Effector CD8-positive, alpha-beta T cell (primary cell): ENCODE data around the gene KRAS.

ENCODE experiments used
- DNase-seq: peaks from one replicate; lab custom pipeline; 2025; lab: John Stamatoyannopoulos, UW

The KRAS gene

GRCh38 chr12:25195056-25195971 is 55.4 kb downstream of the KRAS start, which contains the start of the genes DNAI7 and ETFRF1:
DNAI7 (minus strand) TSS chr12:25195160; CDS start chr12:25195078, 82 bp downstream.
ETFRF1 (plus strand) TSS chr12:25195237; CDS start chr12:25203957, 8,720 bp downstream.
- peak; percentile 94 for DNase-seq

- DNase-seq = no peak
Measured at GRCh38 chr12:25194722-25195055, 56.0 kb downstream of the KRAS start.

GRCh38 chr12:25194214-25194613 is 56.5 kb downstream of the KRAS start:
- DNase-seq = no peak

- DNase-seq = no peak
Measured at GRCh38 chr12:25190793-25191192, 59.9 kb downstream of the KRAS start.

- DNase-seq = no peak
Measured at GRCh38 chr12:25189656-25190055, 61.1 kb downstream of the KRAS start.

- DNase-seq = no peak
Measured at GRCh38 chr12:25187781-25188180, 62.9 kb downstream of the KRAS start.

GRCh38 chr12:25186788-25187402 is 63.8 kb downstream of the KRAS start:
- DNase-seq = no peak

GRCh38 chr12:25186038-25186787 is 64.5 kb downstream of the KRAS start:
- DNase-seq = no peak

- DNase-seq = no peak
Measured at GRCh38 chr12:25184132-25184531, 66.6 kb downstream of the KRAS start.

GRCh38 chr12:25182765-25183164 is 68.0 kb downstream of the KRAS start:
- no peak for DNase-seq

- no peak for DNase-seq
Measured at GRCh38 chr12:25162866-25163265, 87.9 kb downstream of the KRAS start.

- no peak for DNase-seq
Measured at GRCh38 chr12:25156061-25156460, 94.7 kb downstream of the KRAS start.

GRCh38 chr12:25155022-25155576 is 95.6 kb downstream of the KRAS start:
- no peak for DNase-seq
